Esophagus muscularis mucosa (tissue), 3 donors: ENCODE measurements around the gene CREM.

Experiments
- CTCF ChIP-seq, 3 experiments: fragments of 200-600 bp in 2 of 3; fragments of 450-650 bp in 1 of 3; sonication (generic) in 2 of 3; IDR thresholded peaks; one replicate each; pipeline ENCODE4 v1.5.1; 2017 to 2019; ENCODE audit warnings: antibody characterized with exemption in 3 of 3, mild to moderate bottlenecking in 2 of 3, moderate library complexity in 1 of 3
- POLR2A ChIP-seq: fragments of 450-650 bp; IDR thresholded peaks from one replicate; pipeline ENCODE4 v1.6.1; 2017; ENCODE audit warnings: antibody characterized with exemption, moderate library complexity, mild to moderate bottlenecking, low read depth
- POLR2AphosphoS5 ChIP-seq, 2 donors: sonication (generic); formaldehyde crosslinking; IDR thresholded peaks; one replicate each; pipeline ENCODE4 v1.6.1; 2017; ENCODE audit warnings: antibody characterized with exemption in 2 of 2

- TF ChIP-seq CTCF (IDR thresholded peaks at IDR 0.05), result no peak
- no peak for TF ChIP-seq POLR2A
- no peak for TF ChIP-seq POLR2AphosphoS5 (IDR thresholded peaks at IDR 0.05)
Observed at GRCh38 chr10:35228058-35228457, 101.4 kb downstream of the CREM start.
